Measurements from ENCODE around the gene SDK2.

- TF ChIP-seq NFRKB (IDR thresholded peaks at IDR 0.05) = no peak
- TF ChIP-seq HDGF (IDR thresholded peaks at IDR 0.05; ENCODE audit: borderline replicate concordance) = no peak
- no peak for TF ChIP-seq SP1 (IDR thresholded peaks at IDR 0.05)
- TF ChIP-seq TARDBP (IDR thresholded peaks at IDR 0.05) = no peak
- no peak for TF ChIP-seq PKNOX1 (IDR thresholded peaks at IDR 0.05)
- TF ChIP-seq L3MBTL2 (conservative IDR thresholded peaks at IDR 0.05) = no peak
- no peak for TF ChIP-seq SUZ12 (IDR thresholded peaks at IDR 0.05)
- TF ChIP-seq FOXM1 (IDR thresholded peaks at IDR 0.05; ENCODE audit: borderline replicate concordance) = no peak
- no peak for TF ChIP-seq CTBP1 (IDR thresholded peaks at IDR 0.05; ENCODE audit: borderline replicate concordance)
- TF ChIP-seq BHLHE40 (IDR thresholded peaks at IDR 0.05; ENCODE audit: borderline replicate concordance) = no peak
- TF ChIP-seq FOXK2 (IDR thresholded peaks at IDR 0.05) = no peak
- no peak for TF ChIP-seq ZNF384 (IDR thresholded peaks at IDR 0.05)
Measured at GRCh38 chr17:73612031-73612472, 32.2 kb downstream of the SDK2 start.
